GM21737 (cell line): ENCODE results near the gene CHRNA7.
"Not testable (repeated sequence)": the region's sequence is repeated elsewhere in the genome, so short reads cannot be mapped to it uniquely, and the experiment has no call there.

Experiments used
- ATAC-seq: cut with Tn5 transposase; IDR thresholded peaks from one replicate; pipeline ENCODE4 v1.9.1; 2021; ENCODE audit warnings: mild to moderate bottlenecking, moderate library complexity; ENCODE audit not compliant: unreplicated experiment

CHRNA7 gene

GRCh38 chr15:32166270-32166669 is 136.0 kb downstream of the CHRNA7 start:
- ATAC-seq: not testable (repeated sequence)

GRCh38 chr15:32167913-32168312 is 137.6 kb downstream of the CHRNA7 start:
- ATAC-seq: not testable (repeated sequence)

GRCh38 chr15:32180579-32180978 is 150.3 kb downstream of the CHRNA7 start:
- ATAC-seq: not testable (repeated sequence)

GRCh38 chr15:32193780-32194179 is 163.5 kb downstream of the CHRNA7 start:
- not testable (repeated sequence) for ATAC-seq

GRCh38 chr15:32196206-32196605 is 165.9 kb downstream of the CHRNA7 start:
- not testable (repeated sequence) for ATAC-seq

- not testable (repeated sequence) for ATAC-seq
Observed at GRCh38 chr15:32198938-32199337, 168.6 kb downstream of the CHRNA7 start.

GRCh38 chr15:32209081-32209480 is 178.8 kb downstream of the CHRNA7 start:
- not testable (repeated sequence) for ATAC-seq

- no peak for ATAC-seq
Observed at GRCh38 chr15:32218666-32219065, 188.4 kb downstream of the CHRNA7 start.
